Trophoblast cell (in vitro differentiated cells and primary cell): ENCODE results near the gene KRT6A.

Source experiments
- DNase-seq, 2 donors: peaks; one replicate each; pipeline ENCODE4 v3.0.0-alpha.2; 2016
- H2AFZ ChIP-seq: 2 replicates; pipeline ENCODE4 v1.6.1; 2013; ENCODE audit warnings: low read length, moderate library complexity, mild to moderate bottlenecking; ENCODE audit not compliant: insufficient read depth, poor library complexity
- H2AK5ac ChIP-seq: 2 replicates; pipeline ENCODE4 v1.6.1; 2013; ENCODE audit warnings: mild to moderate bottlenecking, low read length
- H2BK120ac ChIP-seq: 2 replicates; pipeline ENCODE4 v1.6.1; 2013; ENCODE audit warnings: low read length, mild to moderate bottlenecking, moderate library complexity; ENCODE audit not compliant: insufficient read depth, poor library complexity
- H2BK12ac ChIP-seq: 2 replicates; pipeline ENCODE4 v1.6.1; 2013; ENCODE audit warnings: mild to moderate bottlenecking, low read length, moderate library complexity
- H2BK5ac ChIP-seq: 2 replicates; pipeline ENCODE4 v1.6.1; 2013; ENCODE audit warnings: low read length, low read depth, moderate library complexity, mild to moderate bottlenecking; ENCODE audit not compliant: poor library complexity
- H3K14ac ChIP-seq: 2 replicates; pipeline ENCODE4 v1.6.1; 2013; ENCODE audit warnings: mild to moderate bottlenecking, low read length
- H3K18ac ChIP-seq: 2 replicates; pipeline ENCODE4 v1.6.1; 2013; ENCODE audit warnings: mild to moderate bottlenecking, low read length
- H3K23ac ChIP-seq: 2 replicates; pipeline ENCODE4 v1.6.1; 2013; ENCODE audit warnings: low read length
- H3K27ac ChIP-seq: 2 replicates; pipeline ENCODE4 v1.5.1; 2013; ENCODE audit warnings: low read depth, mild to moderate bottlenecking, inconsistent platforms, low read length, moderate library complexity
- H3K27me3 ChIP-seq: 2 replicates; pipeline ENCODE4 v1.6.1; 2013; ENCODE audit warnings: inconsistent platforms, mild to moderate bottlenecking, low read length, moderate library complexity; ENCODE audit not compliant: insufficient read depth
- H3K36me3 ChIP-seq, 2 experiments: 1 replicate in 1 of 2; 2 replicates in 1 of 2; pipeline ENCODE4 v1.6.1; 2013; ENCODE audit warnings: low read length in 2 of 2, mild to moderate bottlenecking in 2 of 2, moderate library complexity in 1 of 2; ENCODE audit not compliant: insufficient read depth in 2 of 2, control insufficient read depth in 1 of 2
- H3K4ac ChIP-seq: 2 replicates; pipeline ENCODE4 v1.6.1; 2013; ENCODE audit warnings: low read depth, mild to moderate bottlenecking, low read length, moderate library complexity
- H3K4me1 ChIP-seq, 2 experiments: 1 replicate in 1 of 2; 2 replicates in 1 of 2; pipeline ENCODE4 v1.6.1; 2013; ENCODE audit warnings: low read length in 2 of 2, mild to moderate bottlenecking in 2 of 2, moderate library complexity in 1 of 2; ENCODE audit not compliant: insufficient read depth in 2 of 2, control insufficient read depth in 1 of 2
- H3K4me2 ChIP-seq: 2 replicates; pipeline ENCODE4 v1.6.1; 2013; ENCODE audit warnings: inconsistent platforms, mild to moderate bottlenecking, low read length, moderate library complexity
- H3K4me3 ChIP-seq: 2 replicates; pipeline ENCODE4 v1.5.1; 2013; ENCODE audit warnings: mild to moderate bottlenecking, low read depth, low read length, inconsistent platforms
- H3K79me1 ChIP-seq: one replicate; pipeline ENCODE4 v1.6.1; 2013; ENCODE audit warnings: low read length
- H3K79me2 ChIP-seq: 2 replicates; pipeline ENCODE4 v1.6.1; 2013; ENCODE audit warnings: low read length, mild to moderate bottlenecking; ENCODE audit not compliant: control insufficient read depth, insufficient read depth, poor library complexity
- H3K9ac ChIP-seq: 2 replicates; pipeline ENCODE4 v1.6.1; 2013; ENCODE audit warnings: mild to moderate bottlenecking, low read length
- H3K9me3 ChIP-seq: 2 replicates; pipeline ENCODE4 v1.6.1; 2013; ENCODE audit warnings: low read depth, mild to moderate bottlenecking, control low read depth, inconsistent platforms, low read length; ENCODE audit not compliant: insufficient read depth
- H4K12ac ChIP-seq: 2 replicates; pipeline ENCODE4 v1.6.1; 2013; ENCODE audit warnings: low read depth, mild to moderate bottlenecking, low read length, moderate library complexity
- H4K8ac ChIP-seq: 2 replicates; pipeline ENCODE4 v1.6.1; 2013; ENCODE audit warnings: low read depth, mild to moderate bottlenecking, low read length, moderate library complexity
- H4K91ac ChIP-seq: one replicate; pipeline ENCODE4 v1.6.1; 2013; ENCODE audit warnings: low read depth, mild to moderate bottlenecking, low read length, moderate library complexity
- WGBS: extraction: QIAGEN DNeasy Blood & Tissue Kit; methylation state at CpG from one replicate; pipeline ENCODE4 v1.1.7; 2013; ENCODE audit warnings: missing lambda C conversion rate; ENCODE audit not compliant: insufficient read length, insufficient coverage; ENCODE audit errors: extremely low coverage; 5-methylcytosine and 5-hydroxymethylcytosine counted together

Gene KRT6A

DNA sequence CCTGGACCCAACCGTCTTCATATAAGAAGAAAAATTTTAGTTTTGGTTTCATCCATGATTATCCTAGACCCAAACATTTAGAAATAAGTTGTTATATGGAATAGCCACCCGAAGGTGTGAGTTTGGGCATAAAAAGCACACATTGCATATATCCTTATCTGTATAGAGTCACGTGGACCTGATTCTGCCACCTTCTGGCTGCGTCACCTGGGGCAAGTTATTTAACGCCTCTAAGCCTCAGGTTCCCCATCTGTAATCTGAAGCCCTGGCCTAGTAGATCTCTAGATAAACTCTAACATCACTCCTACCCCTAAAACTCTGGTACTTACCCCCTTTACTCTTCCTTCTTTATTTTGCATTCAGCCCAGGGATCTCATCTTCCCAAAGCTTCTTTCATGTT is 41.4 kb upstream of the KRT6A start:
- Histone ChIP-seq H4K12ac (no peak overlapping the region), H4K91ac (no peak overlapping the region), H3K23ac (no peak overlapping the region), H3K27me3 (no peaks in the 10 kb centered on the region), H3K4me2 (no peak overlapping the region), H3K79me2 (no peaks in the 10 kb centered on the region), H3K4me3 (no peak overlapping the region), H3K18ac (no peak overlapping the region), H2AK5ac (no peak overlapping the region), H3K36me3 (no peaks in the 10 kb centered on the region), H3K14ac (no peak overlapping the region), H3K9ac (no peak overlapping the region), H4K8ac (no peak overlapping the region), H3K27ac (no peak overlapping the region), H2BK12ac (no peak overlapping the region), H3K4me1 (no peaks in the 10 kb centered on the region), H2BK5ac (no peak overlapping the region), H3K79me1 (no peaks in the 10 kb centered on the region), H2BK120ac (no peak overlapping the region), H3K9me3 (peaks cover 4% of the 10 kb centered on the region), H3K4ac (no peak overlapping the region), H2AFZ (no peak overlapping the region)
- no CpG with 5 or more reads among the region's 5 CpGs for WGBS
- no peak for DNase-seq

DNA sequence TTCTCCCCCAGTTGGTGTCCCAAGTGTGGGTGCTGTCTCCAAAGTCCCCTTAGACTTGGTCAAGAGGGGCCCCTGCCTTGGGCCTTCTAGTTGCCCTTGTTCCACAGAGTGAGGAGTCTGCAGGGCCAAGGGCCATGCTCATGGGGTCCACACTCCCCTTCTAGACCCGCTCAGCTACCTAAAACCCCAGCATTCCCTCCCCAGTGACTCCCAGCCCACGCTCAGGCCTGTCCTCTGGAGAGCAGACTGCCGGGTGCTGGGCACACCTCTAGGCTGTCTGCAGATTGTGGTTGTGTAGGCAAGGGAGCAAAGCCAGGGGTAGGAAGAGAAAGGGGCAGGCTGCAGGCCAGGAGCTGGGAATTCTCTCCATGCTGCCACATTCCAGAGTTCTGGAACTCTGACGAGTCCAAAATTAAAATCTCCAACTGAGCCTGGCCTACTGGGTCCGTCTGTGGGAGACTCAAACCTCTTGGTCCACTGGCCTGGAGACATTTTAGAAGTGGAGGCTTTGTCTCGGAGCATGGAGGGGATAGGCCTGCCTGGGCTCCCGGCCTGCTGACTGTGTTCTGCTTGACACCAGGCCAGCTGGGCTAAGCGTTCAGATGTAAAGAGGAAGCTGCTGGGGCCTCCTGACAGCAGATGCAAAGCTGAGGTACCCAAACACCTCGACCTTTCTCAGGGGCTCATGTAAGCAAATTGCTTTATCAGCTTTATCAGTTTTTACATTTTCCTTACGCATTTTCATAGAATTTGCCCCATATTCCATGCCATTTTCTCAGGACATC is 40.8 kb upstream of the KRT6A start:
- Histone ChIP-seq H3K79me2 (no peaks in the 10 kb centered on the region), H2AFZ (no peak overlapping the region), H3K18ac (no peak overlapping the region), H3K9ac (no peak overlapping the region), H3K4ac (no peak overlapping the region), H3K9me3 (peaks cover 4% of the 10 kb centered on the region), H3K4me2 (no peak overlapping the region), H3K4me3 (no peak overlapping the region), H2BK12ac (no peak overlapping the region), H4K8ac (no peak overlapping the region), H3K79me1 (no peaks in the 10 kb centered on the region), H2AK5ac (no peak overlapping the region), H3K14ac (no peak overlapping the region), H3K27ac (no peak overlapping the region), H3K23ac (no peak overlapping the region), H2BK120ac (no peak overlapping the region), H4K12ac (no peak overlapping the region), H2BK5ac (no peak overlapping the region), H3K4me1 (no peaks in the 10 kb centered on the region), H3K27me3 (no peaks in the 10 kb centered on the region), H4K91ac (no peak overlapping the region), H3K36me3 (no peaks in the 10 kb centered on the region)
- WGBS, result no CpG with 5 or more reads among the region's 10 CpGs
- no peak for DNase-seq

DNA sequence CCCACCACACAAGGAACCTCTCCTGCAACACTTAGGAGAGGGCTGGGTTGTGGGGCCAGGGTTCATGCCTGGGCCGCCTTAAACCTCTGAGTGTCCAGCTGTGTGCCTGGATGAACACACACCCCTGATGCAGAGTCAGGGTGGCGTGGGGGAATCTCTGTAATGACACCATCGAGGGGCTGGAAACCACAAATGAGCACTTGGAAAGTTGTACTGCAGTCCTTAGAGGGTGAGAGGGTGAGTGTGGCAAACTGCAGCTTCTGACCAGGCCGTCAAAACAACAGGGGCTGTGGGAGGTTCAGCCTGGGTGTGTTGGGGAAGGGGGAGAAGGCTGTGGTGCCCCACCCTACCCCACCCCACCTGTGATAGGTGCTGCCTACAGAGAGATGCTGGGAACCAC is 39.6 kb upstream of the KRT6A start:
- no peak overlapping the region for H4K91ac ChIP-seq
- H3K4me3 ChIP-seq, result no peak overlapping the region
- H2BK120ac ChIP-seq, result no peak overlapping the region
- H3K79me2 ChIP-seq, result no peaks in the 10 kb centered on the region
- no peak overlapping the region for H3K18ac ChIP-seq
- no peak for DNase-seq
- no peak overlapping the region for H4K8ac ChIP-seq
- no peaks in the 10 kb centered on the region for H3K79me1 ChIP-seq
- no peaks in the 10 kb centered on the region for H3K36me3 ChIP-seq
- no peak overlapping the region for H3K27ac ChIP-seq
- peaks cover 4% of the 10 kb centered on the region for H3K9me3 ChIP-seq
- no peak overlapping the region for H3K23ac ChIP-seq
- no peak overlapping the region for H3K9ac ChIP-seq
- H3K27me3 ChIP-seq, result no peaks in the 10 kb centered on the region
- no peak overlapping the region for H4K12ac ChIP-seq
- H2BK12ac ChIP-seq, result no peak overlapping the region
- no peak overlapping the region for H2BK5ac ChIP-seq
- WGBS, result no CpG with 5 or more reads among the region's 4 CpGs
- H3K4me1 ChIP-seq, result no peaks in the 10 kb centered on the region
- no peak overlapping the region for H2AFZ ChIP-seq
- H2AK5ac ChIP-seq, result no peak overlapping the region
- no peak overlapping the region for H3K14ac ChIP-seq
- no peak overlapping the region for H3K4me2 ChIP-seq
- no peak overlapping the region for H3K4ac ChIP-seq

DNA sequence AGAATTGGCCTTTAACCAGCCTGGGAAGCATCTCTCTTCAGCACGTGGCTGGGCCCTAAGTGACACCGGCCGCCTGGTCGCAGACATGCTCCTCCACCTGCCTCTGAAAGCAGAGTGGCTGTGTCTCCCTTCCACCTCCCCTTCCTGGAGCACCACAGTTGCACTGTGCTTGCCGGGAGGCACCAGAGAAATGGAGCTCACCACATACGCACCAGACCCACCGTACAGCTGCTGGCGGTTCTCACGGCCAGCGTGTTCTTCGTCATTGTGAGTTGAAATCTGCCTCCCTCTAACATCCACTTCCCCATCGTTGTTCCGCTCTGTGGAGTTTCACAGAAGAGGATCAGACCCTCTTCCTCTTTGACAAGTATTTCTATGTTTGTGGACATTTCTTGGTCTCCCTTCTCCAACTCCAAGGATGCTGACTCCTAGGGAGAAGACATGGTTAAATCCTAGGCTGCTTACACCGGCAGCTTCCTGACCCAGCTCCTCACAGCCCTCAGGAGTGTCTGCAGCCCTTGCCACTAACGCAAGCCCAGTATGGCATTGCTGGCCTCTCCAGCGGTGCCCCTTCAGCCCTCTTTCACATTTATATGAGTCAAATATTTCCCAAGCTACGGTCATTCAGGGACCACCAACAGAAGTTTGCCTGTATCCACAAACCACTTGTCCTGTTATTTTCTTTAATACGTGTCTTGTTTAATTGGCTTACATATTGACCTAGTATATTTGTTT is 38.7 kb upstream of the KRT6A start:
- H3K18ac ChIP-seq, result no peak overlapping the region
- no peak overlapping the region for H2BK120ac ChIP-seq
- no peak overlapping the region for H2BK5ac ChIP-seq
- no peaks in the 10 kb centered on the region for H3K27me3 ChIP-seq
- H3K36me3 ChIP-seq, result no peaks in the 10 kb centered on the region
- H3K79me2 ChIP-seq, result no peaks in the 10 kb centered on the region
- H2AFZ ChIP-seq, result no peak overlapping the region
- no peaks in the 10 kb centered on the region for H3K79me1 ChIP-seq
- H4K12ac ChIP-seq, result no peak overlapping the region
- no peak overlapping the region for H3K4me3 ChIP-seq
- H3K4me1 ChIP-seq, result no peaks in the 10 kb centered on the region
- no CpG with 5 or more reads among the region's 18 CpGs for WGBS
- H3K4me2 ChIP-seq, result no peak overlapping the region
- no peak overlapping the region for H4K8ac ChIP-seq
- no peak overlapping the region for H3K4ac ChIP-seq
- no peak for DNase-seq
- no peak overlapping the region for H3K23ac ChIP-seq
- H3K9me3 ChIP-seq, result peaks cover 4% of the 10 kb centered on the region
- no peak overlapping the region for H3K27ac ChIP-seq
- no peak overlapping the region for H2BK12ac ChIP-seq
- H3K9ac ChIP-seq, result no peak overlapping the region
- H3K14ac ChIP-seq, result no peak overlapping the region
- H2AK5ac ChIP-seq, result no peak overlapping the region
- H4K91ac ChIP-seq, result no peak overlapping the region
